Measurements from ENCODE around the gene GADD45B. TPM values are rescaled to one million over a fixed set of nuclear protein-coding genes. Genes with fewer than 3 reads are reported as not detected.

Gene GADD45B
- total and polyA plus RNA-seq, 10 of the 15 experiments (the other 5 are each of a cell fraction or from before 2014, with no cell fraction given), result 2.4 to 180 (median 91.1) TPM

DNA sequence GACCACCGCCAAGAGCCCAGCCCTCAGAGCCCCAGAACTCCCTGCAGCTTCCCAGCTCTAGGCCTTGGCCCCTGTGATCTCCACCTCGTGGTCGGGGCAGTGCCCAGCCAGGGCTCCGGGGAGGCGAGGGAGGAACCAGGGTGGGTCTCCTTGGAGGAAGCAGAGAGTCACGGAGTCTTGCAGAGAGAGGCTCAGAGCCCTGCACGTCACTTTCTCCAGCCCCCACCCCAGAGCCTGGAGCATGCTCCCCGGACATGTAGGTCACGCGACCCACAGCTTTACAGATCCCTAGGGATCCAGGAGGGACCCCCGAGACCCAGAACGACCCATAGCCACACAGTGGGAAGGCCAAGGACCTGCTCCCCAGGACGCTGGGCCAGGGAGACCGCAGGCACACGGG, 11.9 kb downstream of the GADD45B start (continued):
- TF ChIP-seq, protein P1, sequence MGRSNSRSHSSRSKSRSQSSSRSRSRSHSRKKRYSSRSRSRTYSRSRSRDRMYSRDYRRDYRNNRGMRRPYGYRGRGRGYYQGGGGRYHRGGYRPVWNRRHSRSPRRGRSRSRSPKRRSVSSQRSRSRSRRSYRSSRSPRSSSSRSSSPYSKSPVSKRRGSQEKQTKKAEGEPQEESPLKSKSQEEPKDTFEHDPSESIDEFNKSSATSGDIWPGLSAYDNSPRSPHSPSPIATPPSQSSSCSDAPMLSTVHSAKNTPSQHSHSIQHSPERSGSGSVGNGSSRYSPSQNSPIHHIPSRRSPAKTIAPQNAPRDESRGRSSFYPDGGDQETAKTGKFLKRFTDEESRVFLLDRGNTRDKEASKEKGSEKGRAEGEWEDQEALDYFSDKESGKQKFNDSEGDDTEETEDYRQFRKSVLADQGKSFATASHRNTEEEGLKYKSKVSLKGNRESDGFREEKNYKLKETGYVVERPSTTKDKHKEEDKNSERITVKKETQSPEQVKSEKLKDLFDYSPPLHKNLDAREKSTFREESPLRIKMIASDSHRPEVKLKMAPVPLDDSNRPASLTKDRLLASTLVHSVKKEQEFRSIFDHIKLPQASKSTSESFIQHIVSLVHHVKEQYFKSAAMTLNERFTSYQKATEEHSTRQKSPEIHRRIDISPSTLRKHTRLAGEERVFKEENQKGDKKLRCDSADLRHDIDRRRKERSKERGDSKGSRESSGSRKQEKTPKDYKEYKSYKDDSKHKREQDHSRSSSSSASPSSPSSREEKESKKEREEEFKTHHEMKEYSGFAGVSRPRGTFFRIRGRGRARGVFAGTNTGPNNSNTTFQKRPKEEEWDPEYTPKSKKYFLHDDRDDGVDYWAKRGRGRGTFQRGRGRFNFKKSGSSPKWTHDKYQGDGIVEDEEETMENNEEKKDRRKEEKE (IDR thresholded peaks at IDR 0.05), result no peak
- no peak for TF ChIP-seq KAT2A (conservative IDR thresholded peaks at IDR 0.05; ENCODE audit: control insufficient read depth, low read depth, low read length)
- TF ChIP-seq, protein P2, sequence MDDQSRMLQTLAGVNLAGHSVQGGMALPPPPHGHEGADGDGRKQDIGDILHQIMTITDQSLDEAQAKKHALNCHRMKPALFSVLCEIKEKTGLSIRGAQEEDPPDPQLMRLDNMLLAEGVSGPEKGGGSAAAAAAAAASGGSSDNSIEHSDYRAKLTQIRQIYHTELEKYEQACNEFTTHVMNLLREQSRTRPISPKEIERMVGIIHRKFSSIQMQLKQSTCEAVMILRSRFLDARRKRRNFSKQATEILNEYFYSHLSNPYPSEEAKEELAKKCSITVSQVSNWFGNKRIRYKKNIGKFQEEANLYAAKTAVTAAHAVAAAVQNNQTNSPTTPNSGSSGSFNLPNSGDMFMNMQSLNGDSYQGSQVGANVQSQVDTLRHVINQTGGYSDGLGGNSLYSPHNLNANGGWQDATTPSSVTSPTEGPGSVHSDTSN (IDR thresholded peaks at IDR 0.05; ENCODE audit: insufficient replicate concordance, low read depth, low read length), result no peak
- TF ChIP-seq CREM (IDR thresholded peaks at IDR 0.05; ENCODE audit: low read depth), result no peak
- TF ChIP-seq RBBP5 (conservative IDR thresholded peaks at IDR 0.05), result no peak
- TF ChIP-seq BHLHE40 (IDR thresholded peaks at IDR 0.05; ENCODE audit: borderline replicate concordance in 1 of 2, low read depth in 2 of 2, low read length in 1 of 2), result no peak

- H3K9me3 ChIP-seq (replicated peaks; ENCODE audit: control insufficient read depth, insufficient read depth, low read length), result no peaks in the 10 kb centered on the region; the same call in 2 of the 3 replicates
- in situ Hi-C loops (cut with MboI), result no loop called here
- peaks cover 0 to 7% of the 10 kb centered on the region in 2 experiments; a peak in 2 of 4 replicates for H3K27me3 ChIP-seq (replicated peaks in 1 of 2; ENCODE audit: control insufficient read depth in 2 of 2, insufficient read depth in 2 of 2, low read length in 1 of 2)
- ChIA-PET POLR2A (no interaction called here), SMC1A (ENCODE audit: uncharacterized antibody, unreplicated experiment) (no interaction called here), CTCF (no interaction called here), RAD21 (ENCODE audit: unreplicated experiment) (no interaction called here)
- 16% methylated on average over 30 of the region's 32 CpGs for WGBS (ENCODE audit: insufficient coverage, insufficient replicate concordance, low lambda C conversion rate, missing lambda C conversion rate)
- H3K4me2 ChIP-seq (ENCODE audit: control insufficient read depth, insufficient read depth), result peak overlapping the region; percentile 72
- BruUV-seq (replicated peaks), result no TSS peak
- H3K27ac ChIP-seq (ENCODE audit: control insufficient read depth, insufficient read depth), result no peak overlapping the region
- H3K4me3 ChIP-seq, result no peak overlapping the region
- DNase-seq (ENCODE audit: low read depth, low spot score) (no peak), FAIRE-seq (no peak), ATAC-seq (no peak)
- peaks cover 23% of the 10 kb centered on the region for H3K4me1 ChIP-seq (ENCODE audit: control insufficient read depth, insufficient read depth, low read length)
- peak overlapping the region; percentile 13; the same call in 1 of the 2 replicates for H2AFZ ChIP-seq (ENCODE audit: control insufficient read depth, low read depth, low read length)
- H4K20me1 ChIP-seq (ENCODE audit: control insufficient read depth, insufficient read depth), result no peaks in the 10 kb centered on the region
- no peak overlapping the region for H3K9ac ChIP-seq (ENCODE audit: control insufficient read depth, insufficient read depth, low read length)
- no peaks in the 10 kb centered on the region for H3K79me2 ChIP-seq (ENCODE audit: control insufficient read depth, insufficient read depth, low read length)
- no peaks in the 10 kb centered on the region for H3K36me3 ChIP-seq (ENCODE audit: control insufficient read depth in 2 of 2, insufficient read depth in 2 of 2, low read length in 1 of 2)
- intact Hi-C loops (cut with micrococcal nuclease; ENCODE audit: unreplicated experiment), result no loop called here
- TF ChIP-seq ZBTB4 (CRISPR knock-in tag; IDR thresholded peaks at IDR 0.05) (no peak), E4F1 (IDR thresholded peaks at IDR 0.05; ENCODE audit: borderline replicate concordance, partially characterized antibody) (no peak), RELB (IDR thresholded peaks at IDR 0.05; ENCODE audit: low read depth) (no peak)
Observed at GRCh38 chr19:2488405-2488941, 12.5 kb downstream of the GADD45B start.
